Stimulated activated CD8-positive, alpha-beta memory T cell treated with anti-CD3 and anti-CD28 coated beads, Interleukin-15, amount 100 ng/mL, for 24 hours (primary cell): Measurements from ENCODE around the gene TRAP1.

Experiments
- DNase-seq: peaks from one replicate; pipeline ENCODE4 v3.0.0-alpha.2; 2020; ENCODE audit warnings: low read depth

The TRAP1 gene

DNA sequence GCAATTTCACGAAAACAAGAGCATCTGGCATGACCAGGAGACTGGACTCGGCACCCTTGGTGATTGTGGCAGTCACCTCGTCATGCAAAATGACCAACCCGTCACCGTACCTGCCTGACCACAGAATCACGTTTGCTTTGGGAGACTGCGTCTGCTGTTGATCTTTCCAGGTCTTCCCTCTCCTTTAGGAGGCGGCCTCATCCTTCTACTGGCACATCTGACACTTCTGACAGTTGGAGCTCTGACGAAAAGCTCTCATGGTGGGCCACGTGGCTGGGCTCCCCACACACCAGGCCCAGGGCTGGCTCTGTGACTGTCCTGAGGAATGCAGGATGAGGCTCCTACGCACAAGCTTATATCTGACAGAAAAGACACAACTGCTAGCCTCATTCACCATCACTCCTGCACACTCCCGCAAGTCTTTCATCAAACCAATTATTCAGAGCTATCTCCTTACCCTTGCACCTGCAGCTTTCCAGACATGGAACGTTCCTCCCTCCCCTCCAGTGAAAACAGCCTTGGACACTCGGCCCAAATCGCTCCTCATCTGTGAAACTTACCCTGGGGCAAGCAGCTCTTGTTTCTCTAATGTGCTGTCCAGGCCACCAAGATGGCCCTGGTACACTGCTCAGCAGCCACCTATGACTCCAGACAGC is 3.6 kb downstream of the TRAP1 start:
- DNase-seq: no peak

DNA sequence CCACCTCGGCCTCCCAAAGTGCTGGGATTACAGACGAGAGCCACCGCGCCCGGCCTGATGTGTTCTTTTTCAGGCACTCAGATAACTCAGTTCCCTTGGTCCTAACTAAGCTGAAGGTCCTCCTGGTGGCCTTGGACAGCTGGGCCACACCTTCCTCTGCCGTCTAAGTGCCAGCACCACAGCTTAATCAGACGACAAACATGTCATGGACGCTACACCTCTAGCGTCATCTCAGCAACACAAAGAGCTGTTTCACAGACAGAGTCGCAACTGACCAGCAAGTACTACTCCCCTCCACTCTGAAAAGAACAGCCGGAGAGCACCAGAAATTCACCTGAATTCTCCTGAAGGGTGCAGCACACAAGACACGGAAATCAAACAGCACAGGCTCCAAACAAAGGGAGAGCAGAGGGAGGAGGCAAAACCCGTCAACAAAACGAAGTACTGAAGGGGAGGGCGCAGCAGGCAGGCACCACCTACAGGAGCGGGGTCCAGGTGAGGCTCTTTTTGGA is 4.4 kb downstream of the TRAP1 start:
- DNase-seq: no peak

GRCh38 chr16:3706253-3707012 is 10.9 kb downstream of the TRAP1 start:
- DNase-seq: no peak

DNA sequence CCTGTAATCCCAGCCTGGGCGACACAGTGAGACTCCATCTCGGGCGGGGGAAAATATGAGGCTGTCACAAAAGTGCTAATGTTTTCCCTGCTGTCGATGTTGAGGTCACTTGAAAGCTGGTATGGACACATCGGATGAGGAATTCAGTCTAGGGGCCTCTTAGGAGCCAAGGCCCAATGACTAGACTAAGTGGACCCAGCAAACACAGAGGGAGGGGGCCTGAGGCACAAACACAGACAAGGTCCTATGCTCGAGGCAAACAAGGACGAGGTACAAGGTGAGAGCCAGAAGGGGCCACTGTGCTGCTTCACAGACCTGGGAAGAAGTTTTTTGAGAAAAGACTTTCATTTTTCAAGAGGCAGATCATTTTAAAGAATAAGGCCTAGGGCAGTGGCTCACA is 15.2 kb downstream of the TRAP1 start:
- DNase-seq: no peak

GRCh38 chr16:3701531-3701930 is 15.8 kb downstream of the TRAP1 start:
- no peak for DNase-seq

GRCh38 chr16:3698941-3699340 is 18.4 kb downstream of the TRAP1 start:
- no peak for DNase-seq

DNA sequence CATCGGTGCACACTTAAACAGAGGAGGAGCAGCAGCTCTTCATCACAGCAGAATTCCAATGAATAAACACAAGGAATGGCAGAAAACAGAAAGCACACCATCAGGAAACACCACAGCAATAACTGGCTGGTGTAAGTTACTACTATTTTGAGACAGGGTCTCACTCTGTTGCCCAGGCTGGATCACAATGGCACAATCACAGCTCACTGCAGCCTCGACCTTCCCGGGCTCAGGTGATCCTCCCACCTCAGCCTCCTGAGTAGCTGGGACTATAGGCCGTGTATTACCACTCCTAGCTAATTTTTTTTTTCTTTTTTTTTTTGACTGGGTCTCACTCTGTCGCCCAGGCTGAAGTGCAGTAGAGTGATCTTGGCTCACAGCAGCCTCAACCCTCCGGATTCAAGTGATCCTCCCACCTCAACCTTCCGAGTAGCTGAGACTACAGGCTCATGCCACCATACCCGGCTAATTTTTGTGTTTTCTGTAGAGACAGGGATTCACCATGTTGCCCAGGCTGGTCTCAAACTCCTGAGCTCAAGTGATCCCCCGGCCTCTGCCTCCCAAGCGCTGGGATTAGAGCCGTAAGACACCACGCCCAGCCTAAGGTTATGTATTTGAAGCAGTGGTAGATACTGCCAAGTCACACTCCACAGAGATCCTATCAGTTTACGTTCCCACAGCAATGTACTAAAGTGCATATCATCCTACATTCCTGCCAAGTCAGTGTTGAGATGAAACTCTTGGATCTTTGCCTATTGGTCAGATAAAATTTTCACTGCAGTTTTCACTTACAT is 20.7 kb downstream of the TRAP1 start:
- no peak for DNase-seq

DNA sequence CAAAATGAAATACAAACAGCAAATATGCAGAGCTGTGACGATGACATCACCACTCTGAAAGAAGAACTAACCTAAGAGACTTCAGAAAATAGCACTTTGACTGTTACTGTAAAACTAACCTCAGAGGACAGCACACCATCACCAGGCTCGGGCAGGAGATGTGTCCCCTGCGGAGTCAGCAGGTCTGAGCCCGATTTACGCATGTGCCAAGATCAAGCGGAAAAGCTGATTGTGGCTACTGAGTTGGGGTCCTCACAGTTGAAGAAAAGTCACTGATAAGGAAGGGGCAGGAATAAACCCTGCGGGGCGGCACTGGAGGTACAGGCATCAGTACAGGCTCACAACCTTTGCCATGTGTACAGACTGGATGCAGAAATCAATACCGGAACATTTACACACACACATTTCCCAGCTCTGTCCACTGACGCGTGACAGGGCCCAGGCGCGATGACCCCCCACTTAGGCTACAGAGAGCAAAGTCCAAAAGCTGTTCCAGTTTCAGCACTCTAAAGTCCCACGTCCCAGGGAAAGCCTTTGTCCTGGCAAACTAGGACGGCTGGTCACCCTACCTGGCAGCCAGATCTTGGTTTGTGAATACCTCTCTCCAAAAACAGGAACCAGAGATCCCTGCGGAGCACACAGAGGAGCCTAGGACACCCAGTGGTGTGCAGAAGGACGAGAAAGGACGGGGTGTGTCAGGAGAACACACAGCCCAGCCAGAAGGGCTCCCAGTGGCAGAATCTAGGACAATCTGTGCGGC is 21.5 kb downstream of the TRAP1 start:
- no peak for DNase-seq

DNA sequence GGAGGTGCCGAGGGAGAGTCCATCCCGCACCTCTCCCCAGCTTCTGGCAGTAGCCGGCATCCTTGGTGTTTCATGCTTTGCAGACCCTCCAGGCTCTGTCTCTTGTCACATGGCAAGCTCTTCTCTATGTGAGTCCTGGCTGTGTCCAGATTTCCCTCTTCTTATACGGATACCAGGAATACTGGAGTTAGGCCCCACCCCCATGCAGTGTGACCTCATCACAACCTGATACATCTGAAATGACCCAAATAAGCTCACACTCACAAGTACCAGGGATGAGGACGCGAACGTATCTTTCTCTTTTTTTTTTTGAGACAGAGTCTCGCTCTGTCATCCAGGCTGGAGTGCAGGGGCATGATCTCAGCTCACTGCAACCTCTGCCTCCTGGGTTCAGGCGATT is 23.3 kb downstream of the TRAP1 start:
- DNase-seq: no peak

DNA sequence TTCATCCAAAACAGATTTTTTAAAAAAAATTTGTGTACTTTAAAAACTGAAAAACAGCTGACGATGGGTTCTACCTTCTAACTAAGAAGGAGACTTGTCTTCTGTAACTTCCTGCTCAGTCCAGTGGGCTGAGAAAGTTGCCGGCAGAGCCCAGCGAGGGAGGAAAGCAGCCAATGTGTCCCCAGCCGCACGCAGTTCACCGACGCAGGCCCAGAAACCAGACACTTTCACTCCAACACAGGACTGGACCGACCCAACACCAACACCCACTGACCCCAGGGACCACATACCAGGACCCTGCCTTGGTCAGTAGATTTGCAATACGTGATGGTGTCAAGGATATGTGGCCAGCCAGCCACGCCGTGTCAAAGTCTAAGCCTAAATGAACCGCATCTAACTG is 25.6 kb downstream of the TRAP1 start:
- no peak for DNase-seq

- no peak for DNase-seq
These were observed 26.2 kb downstream of the TRAP1 start for GRCh38 chr16:3690980-3691720.

- DNase-seq: peak; percentile 56
These were observed 26.8 kb downstream of the TRAP1 start for GRCh38 chr16:3690470-3690928.

DNA sequence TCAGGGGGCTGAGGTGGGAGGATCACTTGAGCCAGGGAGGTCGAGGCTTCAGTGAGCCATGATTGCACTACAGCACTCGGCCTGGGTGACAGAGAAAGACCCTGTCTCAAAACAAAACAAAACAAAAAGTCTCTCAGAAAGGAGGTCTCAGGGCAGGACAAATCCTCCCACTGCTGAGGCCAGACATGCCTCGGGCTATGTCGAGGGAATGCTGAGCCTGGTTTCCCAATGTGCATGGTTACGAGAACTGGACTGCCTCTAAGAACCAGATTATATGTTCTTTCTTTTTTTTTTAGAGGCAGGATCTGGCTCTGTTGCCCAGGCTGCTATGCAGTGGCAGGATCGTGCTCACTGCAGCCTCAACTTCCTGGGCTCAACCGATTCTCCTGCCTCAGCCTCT is 27.6 kb downstream of the TRAP1 start:
- DNase-seq: no peak

- DNase-seq: no peak
These were observed 29.5 kb downstream of the TRAP1 start for GRCh38 chr16:3687792-3688191.

- no peak for DNase-seq
These were observed 30.3 kb downstream of the TRAP1 start for GRCh38 chr16:3687021-3687420.

- DNase-seq: no peak
These were observed 36.1 kb downstream of the TRAP1 start for GRCh38 chr16:3681206-3681605.

DNA sequence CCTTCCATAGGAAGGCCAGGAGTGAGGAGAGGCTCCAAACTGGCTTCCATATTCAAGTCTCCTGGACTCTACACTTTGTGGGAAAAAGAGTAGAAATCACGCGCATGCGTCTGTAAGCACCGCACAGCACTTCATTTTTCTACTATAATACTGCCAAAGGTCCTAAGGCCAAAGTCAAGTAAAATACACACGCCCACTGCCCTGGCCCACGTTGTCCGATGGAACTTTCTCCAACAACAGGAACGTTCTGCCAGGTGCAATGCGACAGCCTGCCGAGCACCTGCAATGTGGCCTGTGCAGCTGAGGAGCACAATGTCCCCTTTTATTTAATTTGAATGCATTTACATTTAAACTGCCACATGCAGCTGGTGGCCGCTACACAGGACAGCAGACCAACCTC is 39.3 kb downstream of the TRAP1 start:
- no peak for DNase-seq

DNA sequence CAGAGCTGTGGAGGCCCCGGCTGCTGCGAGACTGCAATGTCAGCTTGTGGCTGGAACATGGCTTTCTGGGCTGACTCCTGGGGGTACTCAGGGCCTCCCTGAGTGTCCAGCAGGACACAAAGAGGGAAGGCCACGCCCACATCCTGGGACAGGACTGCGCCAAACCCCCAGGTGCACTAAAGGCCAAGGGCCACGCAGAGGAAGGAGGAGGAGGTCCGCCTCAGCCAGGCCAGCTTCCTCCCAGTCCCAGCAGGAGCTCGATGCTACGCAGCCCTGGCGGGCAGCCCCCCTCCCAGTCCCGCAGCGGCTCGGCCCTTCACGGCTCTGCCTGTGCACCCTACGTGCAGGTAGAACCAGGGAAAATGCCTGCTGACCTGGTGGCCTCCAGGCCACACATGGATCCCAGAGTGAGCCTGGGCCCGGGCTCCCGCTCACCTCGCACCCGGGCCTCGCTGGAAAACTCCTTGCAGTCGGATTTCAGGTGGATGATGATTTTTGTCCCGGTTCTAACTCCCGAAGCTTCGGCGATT is 41.7 kb downstream of the TRAP1 start:
- no peak for DNase-seq

- DNase-seq: no peak
These were observed 42.6 kb downstream of the TRAP1 start for GRCh38 chr16:3674513-3675295.
